SH-SY5Y (cell line): ENCODE measurements around the gene BUD23.

ENCODE experiments used
- GATA2 ChIP-seq: IDR thresholded peaks from 2 replicates; pipeline ENCODE4 v1.6.1; 2011; ENCODE audit warnings: mild to moderate bottlenecking, low read depth, low read length
- GATA3 ChIP-seq: IDR thresholded peaks from 2 replicates; pipeline ENCODE4 v1.6.1; 2011; ENCODE audit warnings: low read depth, mild to moderate bottlenecking, low read length, moderate library complexity

The BUD23 gene

GRCh38 chr7:73681031-73681430 is 2.4 kb upstream of the BUD23 start:
- TF ChIP-seq GATA3 (no peak), GATA2 (no peak)

- TF ChIP-seq GATA2 = no peak
- no peak for TF ChIP-seq GATA3
These were observed 697 bp upstream of the BUD23 start for GRCh38 chr7:73682745-73683055.

DNA sequence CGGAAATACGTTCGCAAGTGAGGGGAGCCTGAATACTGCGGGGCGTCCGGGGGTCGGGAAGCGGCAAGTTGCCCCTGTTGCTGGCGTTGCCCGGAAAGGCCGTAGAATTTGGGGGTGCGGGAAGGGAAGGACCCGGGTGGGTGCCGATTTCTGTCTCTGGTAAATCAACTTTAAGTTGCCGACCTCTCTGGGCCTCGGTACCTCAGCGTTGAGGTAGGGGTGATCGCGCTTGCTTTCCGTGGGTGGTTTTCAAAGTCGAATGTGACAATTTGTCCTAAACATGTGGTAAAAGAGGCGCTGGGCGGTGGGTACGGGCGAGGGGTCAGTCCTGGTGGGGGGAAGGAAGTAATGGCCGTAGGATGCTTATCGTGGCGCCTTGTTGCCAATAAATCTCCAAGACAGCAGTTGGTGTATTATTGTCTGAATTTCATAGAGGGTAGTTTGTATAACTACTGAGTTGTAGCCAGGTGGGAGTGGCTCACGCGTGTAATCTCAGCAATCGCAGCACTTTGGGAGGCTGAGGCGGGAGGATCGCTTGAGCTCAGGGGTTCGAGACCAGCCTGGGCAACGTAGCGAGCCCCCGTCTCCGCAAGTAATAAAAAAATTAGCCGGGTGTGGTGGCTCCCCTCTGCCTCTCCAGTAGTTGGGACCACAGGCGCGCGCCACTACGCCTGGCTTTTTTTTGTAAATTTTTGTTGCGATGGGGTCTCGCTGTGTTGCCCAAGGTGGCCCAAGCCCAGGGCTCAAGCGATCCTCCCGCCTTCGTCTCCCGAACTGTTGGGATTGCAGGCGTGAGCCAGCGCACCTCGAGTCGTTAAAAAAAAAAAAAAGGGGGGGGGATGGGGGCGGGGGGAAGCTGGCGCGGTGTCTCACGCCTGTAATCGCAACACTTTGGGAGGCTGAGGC is 644 bp downstream of the BUD23 start:
- TF ChIP-seq GATA3 (no peak), GATA2 (0 out of 2 replicates have a peak, but pooled peaks have one; percentile 28)

GRCh38 chr7:73685311-73685710 is 1.9 kb downstream of the BUD23 start:
- TF ChIP-seq GATA2 (no peak), GATA3 (no peak)

DNA sequence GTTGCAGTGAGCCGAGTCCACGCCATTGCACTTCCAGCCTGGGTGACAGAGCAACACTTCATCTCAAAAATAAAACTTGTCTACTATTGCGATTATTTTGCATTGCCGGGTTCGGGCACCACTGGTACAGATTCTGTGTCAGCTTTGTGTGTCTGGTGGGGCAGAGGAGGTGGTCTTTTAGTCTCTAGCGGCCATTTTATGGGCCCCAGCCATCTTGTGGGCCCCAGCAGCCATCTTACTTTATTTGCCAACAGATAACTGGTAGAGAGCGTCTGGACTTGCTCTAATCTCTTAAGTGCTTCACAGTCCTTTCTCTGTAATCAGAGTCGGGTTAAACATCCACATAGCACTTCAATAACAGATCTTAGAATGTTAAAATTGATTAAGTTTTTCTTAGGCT is 4.9 kb downstream of the BUD23 start:
- TF ChIP-seq GATA2 (no peak), GATA3 (no peak)

DNA sequence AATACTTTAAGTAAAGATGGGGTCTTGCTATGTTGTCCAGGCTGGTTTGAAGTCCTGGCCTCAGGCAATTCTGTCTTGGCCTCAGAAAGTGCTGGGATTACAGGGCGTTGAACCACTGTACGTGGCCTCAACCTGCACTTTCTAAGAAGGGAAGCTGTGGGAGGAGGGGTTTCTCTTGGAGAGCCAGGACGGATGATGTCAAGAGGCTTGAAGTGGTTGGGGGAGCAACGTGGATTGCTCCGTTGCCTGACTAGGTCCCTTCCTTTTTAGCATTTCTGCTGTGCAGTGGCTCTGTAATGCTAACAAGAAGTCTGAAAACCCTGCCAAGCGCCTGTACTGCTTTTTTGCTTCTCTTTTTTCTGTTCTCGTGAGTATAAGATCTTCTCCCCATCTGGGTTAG is 7.2 kb downstream of the BUD23 start:
- TF ChIP-seq GATA2 (no peak), GATA3 (no peak)

GRCh38 chr7:73696372-73696771 is 13.0 kb downstream of the BUD23 start:
- TF ChIP-seq GATA3 (no peak), GATA2 (no peak)

DNA sequence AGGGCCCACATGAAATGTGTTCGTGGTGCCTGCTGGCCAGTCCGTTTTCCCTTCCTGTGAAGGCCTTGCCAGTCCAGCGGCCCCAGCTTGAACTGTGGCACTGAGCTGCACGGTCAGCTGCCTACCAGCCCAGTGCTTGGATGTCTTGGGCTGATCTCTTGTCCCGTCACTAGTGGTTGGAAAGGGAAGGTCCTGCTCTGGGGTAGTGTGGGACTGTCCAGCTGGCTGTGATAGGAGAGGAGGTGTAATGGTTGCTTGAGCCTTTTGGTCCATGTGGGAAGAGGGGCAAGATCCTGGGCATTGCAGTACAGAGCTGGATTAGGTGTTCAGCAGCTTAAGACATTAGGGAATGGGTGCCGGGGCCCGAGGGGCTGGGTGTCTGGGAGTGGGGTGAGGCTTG is 15.0 kb downstream of the BUD23 start:
- TF ChIP-seq GATA3 (no peak), GATA2 (no peak)

GRCh38 chr7:73699370-73700068 is 16.1 kb downstream of the BUD23 start:
- TF ChIP-seq GATA2 (no peak), GATA3 (no peak)

GRCh38 chr7:73700069-73700423 is 16.6 kb downstream of the BUD23 start:
- no peak for TF ChIP-seq GATA3
- TF ChIP-seq GATA2 = no peak

GRCh38 chr7:73700581-73701134 is 17.3 kb downstream of the BUD23 start:
- TF ChIP-seq GATA3 (no peak), GATA2 (no peak)

GRCh38 chr7:73701357-73701995 is 18.1 kb downstream of the BUD23 start:
- no peak for TF ChIP-seq GATA3
- no peak for TF ChIP-seq GATA2

DNA sequence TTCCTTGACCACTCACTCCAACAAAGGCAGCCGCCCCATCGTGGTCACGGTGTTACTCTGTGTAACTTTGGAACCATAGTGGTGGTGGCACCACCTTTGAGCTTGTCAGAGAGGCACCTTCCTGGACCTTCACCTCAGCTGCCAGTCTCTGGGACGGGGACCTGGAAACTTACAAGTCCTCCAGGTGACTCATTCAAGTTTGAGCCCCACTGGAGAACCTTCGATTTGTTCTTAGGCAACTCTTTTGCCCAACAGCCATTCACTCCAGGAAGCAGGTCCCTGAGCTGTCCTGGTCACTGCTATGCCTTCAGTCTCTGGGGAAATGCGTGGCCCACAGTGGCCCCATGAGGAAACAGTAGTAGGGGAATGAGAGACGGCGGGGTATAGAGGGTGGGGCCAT is 18.8 kb downstream of the BUD23 start:
- TF ChIP-seq GATA2 = no peak

GRCh38 chr7:73702665-73703064 is 19.3 kb downstream of the BUD23 start:
- TF ChIP-seq GATA3 (no peak), GATA2 (no peak)
